Measurements from ENCODE around the gene TRANK1. TPM values are rescaled to one million over a fixed set of nuclear protein-coding genes. Genes with fewer than 3 reads are reported as not detected.
A peak's percentile ranks its signal among the peaks of the same experiment; 100 is the strongest.

The TRANK1 gene
- total and polyA plus RNA-seq, 5 donors from 2014 or later = 24.6 to 139 (median 29.1) TPM

DNA sequence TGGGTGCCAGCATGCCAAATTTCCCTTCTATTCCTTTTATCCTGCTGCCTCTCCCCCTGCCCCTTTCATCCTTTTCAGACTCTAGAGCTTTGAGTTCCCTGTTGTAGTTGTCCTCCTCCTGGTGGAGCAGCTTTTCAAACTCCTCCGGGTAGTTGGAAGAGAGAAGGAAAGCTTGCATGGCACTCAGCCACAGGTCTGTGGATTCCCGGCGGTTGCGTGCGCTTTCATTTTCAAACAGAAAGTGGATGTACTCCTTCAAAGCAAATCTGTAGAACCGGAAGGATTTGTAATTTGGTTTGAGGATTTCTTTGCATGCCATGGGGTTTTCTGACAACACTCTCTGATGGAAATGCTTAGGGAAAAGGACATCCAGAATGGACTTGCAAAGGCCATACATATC is 112.4 kb downstream of the TRANK1 start:
- Mint-ChIP-seq H3K9me3 (no peaks in the 10 kb centered on the region), H3K36me3 (peaks cover 72% of the 10 kb centered on the region), H3K27ac (no peak overlapping the region), H3K4me1 (peaks cover 0 to 6% (median under 1%) of the 10 kb centered on the region in 4 donors), H3K4me3 (no peak overlapping the region), H3K27me3 (no peaks in the 10 kb centered on the region)
- H3K36me3 ChIP-seq (ENCODE audit: control insufficient read depth, insufficient read depth, low read length) = peaks cover 92% of the 10 kb centered on the region
- no peaks in the 10 kb centered on the region for H3K9me3 ChIP-seq (ENCODE audit: control insufficient read depth in 2 of 2, low read length in 2 of 2)
- no peak overlapping the region for H3K4me3 ChIP-seq (ENCODE audit: low read depth, low read length)
- H3K27ac ChIP-seq (ENCODE audit: insufficient read depth, low read length, poor library complexity, severe bottlenecking) = no peak overlapping the region
- no peaks in the 10 kb centered on the region for H3K27me3 ChIP-seq (ENCODE audit: control insufficient read depth, insufficient read depth, low read length)
- ATAC-seq (ENCODE audit: low read depth in 2 of 2) (no peak), DNase-seq (no peak)
- H3K4me1 ChIP-seq (ENCODE audit: control insufficient read depth, insufficient read depth, low read length, poor library complexity, severe bottlenecking) = no peaks in the 10 kb centered on the region

DNA sequence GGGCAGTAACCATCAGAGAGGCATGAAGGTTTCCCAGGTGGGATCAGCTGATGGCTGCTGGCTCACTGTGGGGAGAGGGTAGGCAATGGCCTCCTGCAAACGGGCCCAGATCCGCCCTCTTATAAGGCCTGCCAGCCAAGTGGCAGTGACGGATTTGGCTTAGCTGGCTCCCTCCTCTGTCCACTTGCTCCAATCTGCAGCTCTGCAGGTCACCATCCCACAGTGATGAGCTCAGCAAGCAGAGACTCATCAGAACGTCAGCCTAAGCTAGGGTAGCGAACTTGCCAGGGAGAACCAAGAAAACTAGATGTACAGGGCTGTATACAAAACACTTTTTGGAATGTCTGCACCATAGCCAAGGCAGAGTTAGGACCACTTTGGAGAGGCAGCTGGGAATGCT is 117.7 kb downstream of the TRANK1 start:
- H3K4me3 Mint-ChIP-seq = no peak overlapping the region
- H3K9me3 Mint-ChIP-seq = no peaks in the 10 kb centered on the region
- ATAC-seq (ENCODE audit: low read depth in 2 of 2) (no peak), DNase-seq (no peak)
- no peaks in the 10 kb centered on the region for H3K27me3 Mint-ChIP-seq
- H3K4me1 Mint-ChIP-seq = peaks cover 0 to 6% (median 2%) of the 10 kb centered on the region in 4 donors
- no peaks in the 10 kb centered on the region for H3K27me3 ChIP-seq (ENCODE audit: control insufficient read depth, insufficient read depth, low read length)
- H3K36me3 ChIP-seq (ENCODE audit: control insufficient read depth, insufficient read depth, low read length) = peaks cover 72% of the 10 kb centered on the region
- H3K9me3 ChIP-seq (ENCODE audit: control insufficient read depth in 2 of 2, low read length in 2 of 2) = no peaks in the 10 kb centered on the region
- H3K27ac Mint-ChIP-seq = peak overlapping the region in 1 of 3 donors; percentile 53
- no peaks in the 10 kb centered on the region for H3K4me1 ChIP-seq (ENCODE audit: control insufficient read depth, insufficient read depth, low read length, poor library complexity, severe bottlenecking)
- peaks cover 55% of the 10 kb centered on the region for H3K36me3 Mint-ChIP-seq
- no peak overlapping the region for H3K4me3 ChIP-seq (ENCODE audit: low read depth, low read length)
- H3K27ac ChIP-seq (ENCODE audit: insufficient read depth, low read length, poor library complexity, severe bottlenecking) = no peak overlapping the region

GRCh38 chr3:36826240-36826639 is 118.6 kb downstream of the TRANK1 start:
- Mint-ChIP-seq H3K4me3 (no peak overlapping the region), H3K9me3 (no peaks in the 10 kb centered on the region), H3K4me1 (peaks cover 0 to 5% (median 3%) of the 10 kb centered on the region in 4 donors), H3K27ac (no peak overlapping the region), H3K27me3 (no peaks in the 10 kb centered on the region), H3K36me3 (peaks cover 52% of the 10 kb centered on the region)
- Histone ChIP-seq H3K27ac (ENCODE audit: insufficient read depth, low read length, poor library complexity, severe bottlenecking) (no peak overlapping the region), H3K4me1 (ENCODE audit: control insufficient read depth, insufficient read depth, low read length, poor library complexity, severe bottlenecking) (no peaks in the 10 kb centered on the region), H3K36me3 (ENCODE audit: control insufficient read depth, insufficient read depth, low read length) (peaks cover 65% of the 10 kb centered on the region), H3K9me3 (ENCODE audit: control insufficient read depth in 2 of 2, low read length in 2 of 2) (no peaks in the 10 kb centered on the region), H3K4me3 (ENCODE audit: low read depth, low read length) (no peak overlapping the region), H3K27me3 (ENCODE audit: control insufficient read depth, insufficient read depth, low read length) (no peaks in the 10 kb centered on the region)
- DNase-seq = no peak
- ATAC-seq (ENCODE audit: low read depth in 2 of 2) = no peak

DNA sequence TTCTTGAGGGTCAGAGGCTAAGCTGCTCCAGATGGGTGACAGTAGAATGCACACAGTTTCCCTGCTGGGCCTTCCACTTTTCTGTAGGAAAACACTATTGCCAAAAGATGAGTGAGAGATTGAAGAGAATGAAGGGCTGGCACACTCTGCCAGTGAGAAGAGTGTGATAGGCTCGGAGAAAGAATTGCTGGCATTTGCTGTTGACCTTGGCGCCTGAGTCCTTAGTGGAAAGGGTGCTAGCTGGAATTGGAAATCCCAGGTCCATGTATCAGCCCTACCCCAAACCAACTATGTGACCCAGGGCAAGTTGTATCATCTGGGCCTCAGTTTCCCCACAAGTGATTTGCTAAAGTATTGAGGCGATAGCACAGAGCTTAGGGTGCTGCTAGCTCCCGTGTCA is 120.4 kb downstream of the TRANK1 start:
- DNase-seq (no peak), ATAC-seq (ENCODE audit: low read depth in 2 of 2) (no peak)
- H3K4me1 ChIP-seq (ENCODE audit: control insufficient read depth, insufficient read depth, low read length, poor library complexity, severe bottlenecking) = no peaks in the 10 kb centered on the region
- peaks cover 49% of the 10 kb centered on the region for H3K36me3 ChIP-seq (ENCODE audit: control insufficient read depth, insufficient read depth, low read length)
- H3K27me3 ChIP-seq (ENCODE audit: control insufficient read depth, insufficient read depth, low read length) = no peaks in the 10 kb centered on the region
- Mint-ChIP-seq H3K36me3 (peaks cover 51% of the 10 kb centered on the region), H3K4me1 (peaks cover 0 to 4% (median 3%) of the 10 kb centered on the region in 4 donors), H3K9me3 (no peaks in the 10 kb centered on the region), H3K27me3 (no peaks in the 10 kb centered on the region), H3K4me3 (no peak overlapping the region), H3K27ac (peak overlapping the region in 2 of 3 donors; percentile 35 to 73)
- H3K9me3 ChIP-seq (ENCODE audit: control insufficient read depth in 2 of 2, low read length in 2 of 2) = no peaks in the 10 kb centered on the region
- no peak overlapping the region for H3K4me3 ChIP-seq (ENCODE audit: low read depth, low read length)
- no peak overlapping the region for H3K27ac ChIP-seq (ENCODE audit: insufficient read depth, low read length, poor library complexity, severe bottlenecking)

DNA sequence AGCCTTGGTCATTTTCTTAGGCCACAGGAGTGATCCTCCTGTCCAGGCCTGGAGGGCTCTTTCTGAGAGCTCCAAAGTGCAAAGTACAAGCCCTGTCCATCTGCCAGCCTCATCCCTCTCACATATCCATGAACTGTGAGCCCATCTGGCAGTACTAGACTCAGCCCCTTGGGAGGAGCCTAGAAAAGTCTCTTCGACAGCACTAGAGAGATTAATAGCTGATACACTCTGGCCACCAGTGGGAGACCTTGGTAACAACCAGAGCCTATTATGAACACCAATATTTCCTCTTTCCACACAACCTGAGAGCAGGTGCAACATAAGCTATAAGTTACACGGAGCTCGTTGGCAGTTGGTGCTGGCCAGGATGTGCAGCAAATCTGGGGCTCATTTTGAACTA is 121.0 kb downstream of the TRANK1 start:
- no peak overlapping the region for H3K4me3 Mint-ChIP-seq
- H3K27me3 ChIP-seq (ENCODE audit: control insufficient read depth, insufficient read depth, low read length) = no peaks in the 10 kb centered on the region
- no peaks in the 10 kb centered on the region for H3K9me3 ChIP-seq (ENCODE audit: control insufficient read depth in 2 of 2, low read length in 2 of 2)
- H3K27ac ChIP-seq (ENCODE audit: insufficient read depth, low read length, poor library complexity, severe bottlenecking) = no peak overlapping the region
- no peaks in the 10 kb centered on the region for H3K4me1 ChIP-seq (ENCODE audit: control insufficient read depth, insufficient read depth, low read length, poor library complexity, severe bottlenecking)
- peaks cover 45% of the 10 kb centered on the region for H3K36me3 Mint-ChIP-seq
- H3K27ac Mint-ChIP-seq = no peak overlapping the region
- no peak overlapping the region for H3K4me3 ChIP-seq (ENCODE audit: low read depth, low read length)
- peaks cover 0 to 4% (median 3%) of the 10 kb centered on the region in 4 donors for H3K4me1 Mint-ChIP-seq
- H3K36me3 ChIP-seq (ENCODE audit: control insufficient read depth, insufficient read depth, low read length) = peaks cover 43% of the 10 kb centered on the region
- ATAC-seq (ENCODE audit: low read depth in 2 of 2) = no peak
- no peaks in the 10 kb centered on the region for H3K9me3 Mint-ChIP-seq
- DNase-seq = no peak
- H3K27me3 Mint-ChIP-seq = no peaks in the 10 kb centered on the region

- H3K27me3 ChIP-seq (ENCODE audit: control insufficient read depth, insufficient read depth, low read length) = no peaks in the 10 kb centered on the region
- H3K27ac ChIP-seq (ENCODE audit: insufficient read depth, low read length, poor library complexity, severe bottlenecking) = no peak overlapping the region
- H3K4me3 ChIP-seq (ENCODE audit: low read depth, low read length) = no peak overlapping the region
- no peak overlapping the region for H3K4me3 Mint-ChIP-seq
- no peaks in the 10 kb centered on the region for H3K9me3 ChIP-seq (ENCODE audit: control insufficient read depth in 2 of 2, low read length in 2 of 2)
- no peak for DNase-seq
- no peaks in the 10 kb centered on the region for H3K4me1 ChIP-seq (ENCODE audit: control insufficient read depth, insufficient read depth, low read length, poor library complexity, severe bottlenecking)
- no peaks in the 10 kb centered on the region for H3K27me3 Mint-ChIP-seq
- peaks cover 0 to 3% (median 1%) of the 10 kb centered on the region in 4 donors for H3K4me1 Mint-ChIP-seq
- H3K36me3 ChIP-seq (ENCODE audit: control insufficient read depth, insufficient read depth, low read length) = peaks cover 6% of the 10 kb centered on the region
- no peaks in the 10 kb centered on the region for H3K9me3 Mint-ChIP-seq
- H3K36me3 Mint-ChIP-seq = peaks cover 19% of the 10 kb centered on the region
- no peak for ATAC-seq (ENCODE audit: low read depth in 2 of 2)
- peak overlapping the region in 1 of 3 donors; percentile 29 for H3K27ac Mint-ChIP-seq
Observed at GRCh38 chr3:36820083-36820482, 124.8 kb downstream of the TRANK1 start.

DNA sequence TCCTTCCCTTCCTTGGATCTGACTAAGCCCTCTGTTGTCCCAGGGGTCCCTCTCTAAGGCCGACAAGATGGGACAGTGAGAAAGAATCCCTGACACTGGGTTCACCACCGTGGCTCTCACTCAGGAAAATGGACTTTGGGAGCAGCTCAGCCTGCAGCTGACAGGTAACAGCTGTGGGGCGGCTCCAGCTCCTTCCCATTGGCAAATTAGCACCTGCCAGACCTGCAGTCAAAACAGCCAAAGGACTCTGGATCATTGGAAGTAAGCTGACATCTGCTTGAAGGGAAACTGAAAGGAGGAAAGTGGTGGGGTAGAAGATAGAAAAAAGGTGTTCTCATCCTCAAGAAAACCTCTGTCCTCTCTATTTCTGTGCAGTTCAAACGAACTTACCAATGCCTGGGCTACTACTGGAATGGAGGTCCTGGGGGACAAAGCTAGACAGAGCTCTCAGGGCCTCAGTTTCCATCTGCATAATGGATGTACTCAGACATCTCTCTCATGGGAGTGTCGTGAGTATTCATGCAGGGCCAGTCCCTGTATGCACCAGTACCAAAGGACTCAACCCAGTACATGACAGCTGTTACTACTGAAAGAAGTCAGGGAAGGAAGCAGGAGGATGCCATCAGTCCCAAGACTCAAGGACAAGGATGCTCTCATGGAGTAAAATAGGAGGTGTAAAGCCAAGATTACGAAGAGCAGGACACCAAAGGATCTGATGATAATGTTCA is 126.9 kb downstream of the TRANK1 start:
- no peaks in the 10 kb centered on the region for H3K9me3 Mint-ChIP-seq
- peaks cover 11% of the 10 kb centered on the region for H3K36me3 Mint-ChIP-seq
- H3K4me1 Mint-ChIP-seq = peaks cover 0 to 3% (median 1%) of the 10 kb centered on the region in 4 donors
- Histone ChIP-seq H3K4me3 (ENCODE audit: low read depth, low read length) (no peak overlapping the region), H3K27ac (ENCODE audit: insufficient read depth, low read length, poor library complexity, severe bottlenecking) (no peak overlapping the region), H3K27me3 (ENCODE audit: control insufficient read depth, insufficient read depth, low read length) (no peaks in the 10 kb centered on the region), H3K36me3 (ENCODE audit: control insufficient read depth, insufficient read depth, low read length) (peaks cover 4% of the 10 kb centered on the region), H3K9me3 (ENCODE audit: control insufficient read depth in 2 of 2, low read length in 2 of 2) (no peaks in the 10 kb centered on the region), H3K4me1 (ENCODE audit: control insufficient read depth, insufficient read depth, low read length, poor library complexity, severe bottlenecking) (no peaks in the 10 kb centered on the region)
- ATAC-seq (ENCODE audit: low read depth in 2 of 2) (no peak), DNase-seq (no peak)
- H3K27me3 Mint-ChIP-seq = no peaks in the 10 kb centered on the region
- no peak overlapping the region for H3K4me3 Mint-ChIP-seq
- peak overlapping the region in 1 of 3 donors; percentile 46 for H3K27ac Mint-ChIP-seq

DNA sequence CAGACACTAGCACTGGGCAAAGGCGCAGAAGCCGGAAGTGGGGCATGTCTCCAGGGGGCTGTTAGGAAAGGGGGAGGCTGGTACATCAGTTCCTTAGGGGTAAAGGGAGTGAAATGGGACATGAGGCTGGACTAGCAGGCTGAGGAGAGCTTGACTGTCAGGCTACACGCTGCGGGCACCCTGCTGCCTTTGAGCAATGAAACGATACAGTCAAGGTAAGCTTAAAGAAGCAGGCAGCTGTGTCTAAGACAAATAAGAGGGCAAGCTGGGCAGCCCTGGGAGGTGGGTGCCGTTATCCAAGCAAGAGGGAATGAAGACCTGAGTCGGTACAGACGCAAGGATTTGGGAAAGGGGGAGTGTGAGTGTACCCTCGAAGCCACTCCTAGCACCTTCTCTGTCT is 129.5 kb downstream of the TRANK1 start:
- Mint-ChIP-seq H3K36me3 (no peaks in the 10 kb centered on the region), H3K9me3 (no peaks in the 10 kb centered on the region), H3K4me3 (no peak overlapping the region), H3K27me3 (no peaks in the 10 kb centered on the region), H3K4me1 (peaks cover 0 to 3% (median 0%) of the 10 kb centered on the region in 4 donors), H3K27ac (no peak overlapping the region)
- Histone ChIP-seq H3K4me3 (ENCODE audit: low read depth, low read length) (no peak overlapping the region), H3K27ac (ENCODE audit: insufficient read depth, low read length, poor library complexity, severe bottlenecking) (no peak overlapping the region), H3K27me3 (ENCODE audit: control insufficient read depth, insufficient read depth, low read length) (no peaks in the 10 kb centered on the region), H3K36me3 (ENCODE audit: control insufficient read depth, insufficient read depth, low read length) (no peaks in the 10 kb centered on the region), H3K4me1 (ENCODE audit: control insufficient read depth, insufficient read depth, low read length, poor library complexity, severe bottlenecking) (no peaks in the 10 kb centered on the region), H3K9me3 (ENCODE audit: control insufficient read depth in 2 of 2, low read length in 2 of 2) (no peaks in the 10 kb centered on the region)
- DNase-seq = no peak
- ATAC-seq (ENCODE audit: low read depth in 2 of 2) = no peak
